Measurements from ENCODE around the gene CD2. TPM values are rescaled to one million over a fixed set of nuclear protein-coding genes. Genes with fewer than 3 reads are reported as not detected.

CD2 gene
- total RNA-seq, 2 donors from 2014 or later, result 152 to 172 TPM

DNA sequence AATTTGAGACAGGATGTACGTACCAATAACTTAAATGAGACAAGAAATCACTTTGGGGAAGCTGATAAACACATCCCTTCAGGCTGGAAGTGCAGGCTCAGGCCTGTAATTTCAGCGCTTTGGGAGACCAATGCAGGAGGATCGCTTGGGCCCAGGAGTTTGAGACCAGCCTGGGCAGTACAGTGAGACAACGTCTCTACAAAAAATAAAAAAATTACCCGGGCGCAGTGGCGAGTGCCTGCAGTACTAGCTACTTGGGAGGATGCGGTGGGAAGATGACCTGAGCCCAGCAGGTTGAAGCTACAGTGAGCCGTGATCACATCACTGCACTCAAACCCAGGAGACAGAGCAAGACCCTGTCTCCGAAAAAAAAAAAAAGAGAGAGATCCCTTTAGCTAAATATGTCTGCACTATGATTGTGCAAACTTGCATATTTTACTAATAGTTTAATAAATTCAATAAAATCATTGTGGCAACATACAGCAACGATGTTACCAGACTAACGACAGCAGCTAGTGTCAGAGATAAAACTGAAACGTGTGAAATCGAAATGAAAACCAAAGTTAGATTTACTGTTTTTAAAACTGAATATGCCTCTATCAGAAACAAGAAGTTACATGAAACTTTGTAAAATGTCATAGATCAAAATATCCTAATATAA is 54.7 kb downstream of the CD2 start:
- no peaks in the 10 kb centered on the region for H3K27me3 Mint-ChIP-seq
- ATAC-seq (peak; percentile 52), DNase-seq (no peak)
- H3K4me3 Mint-ChIP-seq, result peak overlapping the region; percentile 90
- H3K27ac Mint-ChIP-seq, result peak overlapping the region; percentile 100
- peaks cover under 1% of the 10 kb centered on the region for H3K36me3 Mint-ChIP-seq (ENCODE audit: low read depth)
- peaks cover 54% of the 10 kb centered on the region for H3K4me1 Mint-ChIP-seq
- H3K9me3 ChIP-seq (ENCODE audit: control insufficient read depth, low read length, poor library complexity, severe bottlenecking), result no peaks in the 10 kb centered on the region

DNA sequence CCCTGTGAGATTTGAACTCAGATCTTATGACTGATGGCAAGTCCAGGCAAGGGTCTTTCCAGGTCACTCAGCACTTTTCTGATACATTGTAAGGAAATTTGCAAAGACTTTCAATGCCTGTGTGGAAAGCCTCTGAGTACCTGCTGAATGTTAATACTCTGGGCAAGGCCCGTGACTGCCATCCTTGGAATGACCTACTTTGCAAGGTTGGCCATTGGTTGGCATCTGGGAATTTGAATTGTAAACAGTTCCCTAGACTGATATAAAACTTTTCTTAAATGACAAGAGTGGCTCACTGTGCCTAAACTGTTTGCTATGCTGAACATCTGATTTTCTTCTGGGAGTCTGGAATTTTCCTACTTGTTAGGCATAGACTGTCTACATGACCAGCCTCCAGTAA is 57.1 kb downstream of the CD2 start:
- DNase-seq (no peak), ATAC-seq (no peak)
- Mint-ChIP-seq H3K27ac (peak overlapping the region; percentile 100), H3K4me1 (peaks cover 44% of the 10 kb centered on the region), H3K36me3 (ENCODE audit: low read depth) (peaks cover 2% of the 10 kb centered on the region), H3K27me3 (no peaks in the 10 kb centered on the region), H3K4me3 (no peak overlapping the region)
- no peaks in the 10 kb centered on the region for H3K9me3 ChIP-seq (ENCODE audit: control insufficient read depth, low read length, poor library complexity, severe bottlenecking)

DNA sequence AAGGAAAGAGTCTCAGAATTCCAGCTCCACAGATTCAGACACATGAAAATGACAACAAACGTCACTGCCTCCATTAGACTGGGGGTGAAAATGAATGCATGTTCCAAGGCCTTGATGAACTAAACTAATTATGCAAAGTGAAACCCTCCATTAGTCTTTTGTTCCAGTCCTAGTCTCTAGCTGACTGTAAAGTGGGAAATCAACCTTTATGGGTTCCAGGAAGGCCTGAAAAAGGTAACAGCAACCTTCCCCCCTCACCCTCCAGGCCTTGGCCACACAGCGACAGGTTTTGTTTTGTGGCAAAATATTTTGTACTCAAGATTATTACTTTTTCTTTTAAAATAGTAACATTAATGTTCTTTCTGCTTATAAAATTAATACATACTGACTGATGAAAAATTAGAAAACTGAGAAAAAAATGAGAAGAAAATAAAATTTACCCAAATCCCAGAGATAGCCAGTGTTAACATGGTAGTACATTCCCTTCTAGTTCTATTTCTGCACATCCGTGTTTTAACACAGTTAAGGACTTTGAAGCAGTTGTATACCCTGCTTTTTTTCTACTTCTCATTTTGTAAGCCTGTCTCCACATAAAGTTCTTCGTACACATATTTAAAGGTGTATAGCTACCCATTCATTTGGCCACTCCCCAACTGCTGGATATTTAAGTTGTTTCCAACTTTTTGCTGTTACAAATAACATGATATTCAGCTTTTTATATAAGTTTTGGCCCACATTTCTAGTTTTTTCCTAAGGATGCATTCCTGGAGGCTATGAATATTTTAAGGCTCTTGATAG is 60.9 kb downstream of the CD2 start:
- H3K27ac Mint-ChIP-seq, result peak overlapping the region; percentile 96
- peaks cover 23% of the 10 kb centered on the region for H3K4me1 Mint-ChIP-seq
- no peak overlapping the region for H3K4me3 Mint-ChIP-seq

DNA sequence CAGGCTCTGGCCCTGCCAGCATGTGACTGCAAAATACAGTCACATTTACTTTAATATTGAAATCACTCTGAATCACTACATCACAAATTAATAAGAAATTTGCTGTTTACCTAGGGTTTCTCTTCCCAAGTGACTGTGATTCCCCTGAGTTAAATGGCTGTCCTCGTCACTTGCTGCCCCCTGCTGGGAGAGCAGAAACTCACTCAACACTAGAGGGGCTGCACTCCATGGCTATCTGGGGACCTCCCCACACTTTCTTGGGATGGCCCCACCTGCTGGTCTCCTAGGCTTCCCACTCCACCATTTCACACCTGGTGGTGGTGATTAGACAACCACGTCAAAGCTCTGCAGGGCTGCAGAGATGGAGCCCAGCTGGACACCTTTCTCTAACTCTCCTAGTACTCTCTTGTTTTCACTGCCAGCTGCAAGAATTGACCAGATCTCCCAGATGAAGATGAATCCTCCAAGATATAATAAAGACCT is 63.4 kb downstream of the CD2 start:
- no peaks in the 10 kb centered on the region for H3K9me3 ChIP-seq (ENCODE audit: control insufficient read depth, low read length, poor library complexity, severe bottlenecking)
- Mint-ChIP-seq H3K4me1 (peaks cover 18% of the 10 kb centered on the region), H3K27me3 (no peaks in the 10 kb centered on the region), H3K27ac (peak overlapping the region; percentile 96), H3K4me3 (peak overlapping the region; percentile 21), H3K36me3 (ENCODE audit: low read depth) (peaks cover 2% of the 10 kb centered on the region)
- DNase-seq, result peak; percentile 59 to 65 (median 63)
- peak; percentile 76 for ATAC-seq

More for the DNA sequence above, 60.9 kb downstream of the CD2 start:
- no peak for ATAC-seq
- Mint-ChIP-seq H3K36me3 (ENCODE audit: low read depth) (peaks cover 2% of the 10 kb centered on the region), H3K27me3 (no peaks in the 10 kb centered on the region)
- H3K9me3 ChIP-seq (ENCODE audit: control insufficient read depth, low read length, poor library complexity, severe bottlenecking), result no peaks in the 10 kb centered on the region
- DNase-seq, result no peak

Other genes starting within 250 kb of the CD2 start
- 10 to 100 TPM; 21.7 to 22.1 TPM for gene CD58, start 183.4 kb upstream of the CD2 start, total RNA-seq
- under 1 TPM; 0.02 to 0.16 TPM for gene IGSF3, start 86.7 kb upstream of the CD2 start, total RNA-seq
- gene PTGFRN, start 155.5 kb downstream of the CD2 start, total RNA-seq, result 1 to 10 TPM in 1 of 2 donors, under 1 TPM in 1; 0.94 to 1.3 TPM
- 1 to 10 TPM; 1.9 to 5.7 TPM for gene CD101, start 247.3 kb downstream of the CD2 start, total RNA-seq

Data from T-helper 17 cell (primary cell).